Right cardiac atrium (tissue), 5 donors: ENCODE data around the gene CTXN2. TPM values are rescaled to one million over a fixed set of nuclear protein-coding genes. Genes with fewer than 3 reads are reported as not detected.

ENCODE experiments used
- ATAC-seq, 2 donors: fragments of 200-7000 bp; cut with Tn5 transposase; one replicate each; pipeline versions ENCODE4 v1.8.0 to v1.9.1; 2020; ENCODE audit warnings: moderate library complexity in 2 of 2, mild to moderate bottlenecking in 1 of 2
- DNase-seq, 3 donors: peaks; one replicate each; pipeline ENCODE4 v3.0.0-alpha.2; 2020
- H3K27ac ChIP-seq: one replicate; pipeline ENCODE4 v1.5.1; 2013; ENCODE audit warnings: mild to moderate bottlenecking, low read length, control low read depth, moderate library complexity
- H3K27me3 ChIP-seq: one replicate; pipeline ENCODE4 v1.6.1; 2013; ENCODE audit not compliant: control insufficient read depth, insufficient read depth
- H3K4me1 ChIP-seq: one replicate; pipeline ENCODE4 v1.6.1; 2013; ENCODE audit warnings: low read length; ENCODE audit not compliant: control insufficient read depth, insufficient read depth
- H3K4me3 ChIP-seq: one replicate; pipeline ENCODE4 v1.5.1; 2013; ENCODE audit warnings: low read length, control low read depth
- H3K9me3 ChIP-seq: one replicate; pipeline ENCODE4 v1.6.1; 2013; ENCODE audit warnings: low read length; ENCODE audit not compliant: control insufficient read depth
- WGBS: extraction: QIAGEN DNeasy Blood & Tissue Kit; methylation state at CpG from one replicate; pipeline ENCODE4 v1.1.7; 2013; 5-methylcytosine and 5-hydroxymethylcytosine counted together
- intact Hi-C, 4 donors: fragments of 100-400 bp; cut with DNase I; formaldehyde crosslinking; loops; one replicate each; pipeline versions ENCODE4 v1.11.0 to v1.14.0; 2022 to 2023
- long read RNA-seq, 4 donors: library from polyadenylated mRNA; unstranded; transcript quantifications; one replicate each; pipeline ENCODE4 v2.0.0, GENCODE V29; 2020 to 2021
- polyA plus RNA-seq: library from polyadenylated mRNA; stranded (reverse); fragments of 200-250 nt; gene quantifications from one replicate; pipeline ENCODE4 v1.2.3, GENCODE V29; 2013
- total RNA-seq, 4 donors: library from RNA; stranded (reverse); fragmentation: NEBNext Ultra II Directional; extraction: Animal tissue kit (Norgen Biotek cat#: 25700); gene quantifications; one replicate each; pipeline ENCODE4 v1.2.1, GENCODE V29; 2021
- donor health status: healthy with polysubstance abuse.
- donor health status: DM: no; HTN: yes; CAD: no.
- donor health status: DM: no; HTN: no; CAD: no.
- donor health status: DM: no; HTN: yes; CAD: no; lungs with severe emphysema.
- donor health status: DM: yes; HTN: yes; CAD: no.

CTXN2 gene
- total RNA-seq, result not detected
- polyA plus RNA-seq, result not detected
- long read RNA-seq, donor 1, partial matches to known transcripts, result 0 of 2 reads
- long read RNA-seq, donor 1, other reads (novel, unspliced or antisense), result 2 of 2 reads
- long read RNA-seq, donor 2, result 0 reads
- long read RNA-seq, donor 3, result 0 reads
- long read RNA-seq, donor 4, result 0 reads

DNA sequence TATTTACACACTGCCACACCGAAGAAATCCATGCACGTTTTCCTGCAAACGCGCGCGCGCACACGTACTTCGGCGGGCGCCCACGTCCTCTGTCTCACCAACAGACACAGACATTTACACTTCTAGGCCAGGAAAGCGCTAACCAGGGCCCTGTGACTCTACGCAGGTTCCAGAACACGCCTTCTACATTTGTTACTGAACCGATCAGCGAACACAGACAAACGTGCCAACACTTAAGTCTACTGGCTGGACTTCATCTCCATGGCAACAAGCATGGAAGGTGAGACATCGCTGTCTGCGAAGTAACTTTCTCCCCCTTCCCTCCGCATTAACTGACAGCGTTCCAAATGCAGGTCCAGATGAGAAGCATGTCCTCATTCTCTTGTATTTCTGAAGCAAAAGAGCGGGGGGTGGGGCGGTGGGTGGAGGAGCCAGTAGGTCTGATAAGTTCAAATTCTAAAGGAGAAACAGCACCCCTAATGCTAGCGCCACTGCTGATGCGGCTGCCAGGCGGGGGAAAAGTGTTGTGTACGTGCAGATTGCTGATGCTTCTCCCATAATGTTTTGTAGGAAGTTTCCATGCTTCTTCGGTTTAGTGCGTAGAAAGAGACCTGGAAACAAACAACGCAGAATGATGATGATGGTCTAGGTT, at the start of gene CTXN2:
Gene CTXN2 (plus strand): TSS at position 92 of the 652 bp plus-strand sequence. CDS start 9,636 bp downstream, outside the sequence.
- H3K27ac ChIP-seq, result no peak within 1 kb of the TSS
- no peak for ATAC-seq
- H3K9me3 ChIP-seq, result no peaks in the 10 kb centered on the region
- intact Hi-C loops, result no loop called here
- no peaks in the 10 kb centered on the region for H3K4me1 ChIP-seq
- DNase-seq, result no peak
- 8% methylated on average over 31 of the region's 31 CpGs for whole genome bisulfite sequencing
- H3K27me3 ChIP-seq, result no peaks in the 10 kb centered on the region
- H3K4me3 ChIP-seq, result no peak within 1 kb of the TSS

- no peaks in the 10 kb centered on the region for H3K4me1 ChIP-seq
- DNase-seq (no peak), ATAC-seq (no peak)
- no peak overlapping the region for H3K27ac ChIP-seq
- intact Hi-C loops, result no loop called here
- no peaks in the 10 kb centered on the region for H3K27me3 ChIP-seq
- H3K4me3 ChIP-seq, result no peak overlapping the region
- H3K9me3 ChIP-seq, result no peaks in the 10 kb centered on the region
- WGBS, result 67% methylated on average over 1 of the region's 1 CpG
These were observed 47.6 kb upstream of the CTXN2 start for GRCh38 chr15:48143856-48144255.

DNA sequence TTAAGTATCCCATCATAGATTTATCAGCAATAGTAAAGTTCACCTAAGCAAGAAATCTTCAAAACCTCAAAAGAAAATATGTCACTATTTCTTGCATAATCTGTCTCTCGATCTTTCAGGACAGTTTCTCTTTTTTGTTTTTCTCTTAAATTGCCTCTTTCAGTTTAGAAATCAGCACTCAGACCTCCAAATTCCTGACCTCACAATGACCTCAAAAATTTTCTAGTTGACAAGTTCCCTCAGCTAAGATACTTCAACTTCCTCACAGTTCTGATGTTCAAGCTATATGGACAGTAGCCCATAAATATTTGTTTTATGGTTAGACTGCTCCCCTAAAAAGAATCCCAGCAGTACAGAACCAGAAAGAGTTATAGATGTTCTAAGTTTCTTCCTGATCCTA, 46.6 kb upstream of the CTXN2 start:
- H3K4me3 ChIP-seq, result no peak overlapping the region
- ATAC-seq (no peak), DNase-seq (no peak)
- 58% methylated on average over 1 of the region's 1 CpG for WGBS
- H3K27ac ChIP-seq, result no peak overlapping the region
- H3K9me3 ChIP-seq, result no peaks in the 10 kb centered on the region
- intact Hi-C loops, result no loop called here
- H3K27me3 ChIP-seq, result no peaks in the 10 kb centered on the region
- no peaks in the 10 kb centered on the region for H3K4me1 ChIP-seq

- Histone ChIP-seq H3K27ac (no peak overlapping the region), H3K4me1 (no peaks in the 10 kb centered on the region), H3K9me3 (no peaks in the 10 kb centered on the region), H3K4me3 (no peak overlapping the region), H3K27me3 (no peaks in the 10 kb centered on the region)
- DNase-seq, result no peak
- intact Hi-C loops, result no loop called here
- no peak for ATAC-seq
These were observed 45.5 kb upstream of the CTXN2 start for GRCh38 chr15:48145923-48146322.

DNA sequence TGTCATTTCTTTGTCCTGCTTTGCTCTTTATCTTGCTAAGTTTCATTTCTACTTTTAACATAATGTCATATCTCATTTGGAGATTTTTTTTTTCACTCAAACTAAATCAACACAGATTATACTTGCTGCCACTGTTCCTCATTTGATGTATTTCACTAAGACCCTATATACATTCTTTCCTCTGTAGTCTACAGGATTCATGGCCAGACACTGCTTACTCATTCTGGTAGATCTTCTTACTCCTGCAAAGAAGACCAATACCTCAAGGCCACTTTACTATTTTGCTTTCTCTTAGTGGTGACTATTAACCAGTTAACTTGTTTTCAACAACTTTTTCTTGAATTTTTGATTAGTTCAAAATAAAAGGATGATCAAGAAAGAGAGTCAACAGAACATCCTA, 44.1 kb upstream of the CTXN2 start:
- DNase-seq (no peak), ATAC-seq (no peak)
- no peaks in the 10 kb centered on the region for H3K9me3 ChIP-seq
- H3K4me1 ChIP-seq, result no peaks in the 10 kb centered on the region
- H3K27ac ChIP-seq, result no peak overlapping the region
- no peaks in the 10 kb centered on the region for H3K27me3 ChIP-seq
- no peak overlapping the region for H3K4me3 ChIP-seq
- intact Hi-C loops, result no loop called here

DNA sequence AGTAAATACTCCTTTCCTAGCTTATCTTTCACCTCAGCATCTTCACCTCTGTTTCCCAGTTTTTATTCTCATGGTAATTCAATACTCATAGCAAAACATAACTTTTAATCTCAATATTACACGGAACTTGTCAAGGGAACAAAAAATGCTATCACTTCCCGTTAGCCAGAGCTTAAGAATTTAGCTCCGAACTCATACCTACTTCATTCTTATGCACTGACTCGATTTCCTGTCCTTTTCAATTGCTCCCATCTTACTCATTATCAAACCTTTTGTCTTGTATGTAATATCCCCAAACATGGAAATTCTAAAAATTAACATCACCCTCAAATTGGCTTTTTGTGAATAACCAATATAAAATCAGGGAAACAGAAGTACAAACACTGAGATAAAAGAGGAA, 41.6 kb upstream of the CTXN2 start:
- Histone ChIP-seq H3K27ac (no peak overlapping the region), H3K4me3 (no peak overlapping the region), H3K27me3 (no peaks in the 10 kb centered on the region), H3K9me3 (no peaks in the 10 kb centered on the region), H3K4me1 (no peaks in the 10 kb centered on the region)
- ATAC-seq, result no peak
- intact Hi-C loops, result no loop called here
- no peak for DNase-seq
- 57% methylated on average over 4 of the region's 4 CpGs for WGBS

- Histone ChIP-seq H3K27me3 (no peaks in the 10 kb centered on the region), H3K9me3 (no peaks in the 10 kb centered on the region), H3K27ac (no peak overlapping the region), H3K4me1 (no peaks in the 10 kb centered on the region), H3K4me3 (no peak overlapping the region)
- DNase-seq (no peak), ATAC-seq (no peak)
- 96% methylated on average over 2 of the region's 2 CpGs for WGBS
- intact Hi-C loops, result no loop called here
These were observed 37.9 kb upstream of the CTXN2 start for GRCh38 chr15:48153526-48153925.

- intact Hi-C loops, result no loop called here
- WGBS, result 60% methylated on average over 3 of the region's 3 CpGs
- DNase-seq, result no peak
- H3K27ac ChIP-seq, result no peak overlapping the region
- no peaks in the 10 kb centered on the region for H3K27me3 ChIP-seq
- no peaks in the 10 kb centered on the region for H3K4me1 ChIP-seq
- H3K9me3 ChIP-seq, result no peaks in the 10 kb centered on the region
- no peak for ATAC-seq
- no peak overlapping the region for H3K4me3 ChIP-seq
These were observed 22.8 kb upstream of the CTXN2 start for GRCh38 chr15:48168616-48169015.

DNA sequence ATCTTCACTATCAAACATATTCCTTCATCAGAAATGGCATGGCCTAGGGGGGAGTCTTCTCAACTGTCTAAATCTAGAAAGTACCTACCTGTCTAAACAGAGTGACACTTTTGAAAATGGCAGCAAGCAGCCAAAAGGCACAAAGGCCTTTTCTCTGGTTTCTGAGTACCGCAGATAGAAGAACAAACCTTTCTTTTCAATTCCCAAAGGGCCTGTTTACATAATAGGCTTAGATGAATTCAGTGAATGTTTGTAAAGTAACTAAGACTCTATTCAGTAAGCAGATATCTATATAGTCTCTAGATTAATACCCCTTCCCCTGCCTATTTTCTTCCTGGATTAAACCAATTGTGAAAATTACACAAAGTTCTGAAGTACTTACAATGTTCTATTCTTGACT, 20.5 kb upstream of the CTXN2 start:
- intact Hi-C loops, result no loop called here
- H3K27ac ChIP-seq, result no peak overlapping the region
- DNase-seq (no peak), ATAC-seq (no peak)
- no peaks in the 10 kb centered on the region for H3K27me3 ChIP-seq
- 86% methylated on average over 1 of the region's 1 CpG for WGBS
- H3K4me1 ChIP-seq, result no peaks in the 10 kb centered on the region
- H3K9me3 ChIP-seq, result no peaks in the 10 kb centered on the region
- no peak overlapping the region for H3K4me3 ChIP-seq

DNA sequence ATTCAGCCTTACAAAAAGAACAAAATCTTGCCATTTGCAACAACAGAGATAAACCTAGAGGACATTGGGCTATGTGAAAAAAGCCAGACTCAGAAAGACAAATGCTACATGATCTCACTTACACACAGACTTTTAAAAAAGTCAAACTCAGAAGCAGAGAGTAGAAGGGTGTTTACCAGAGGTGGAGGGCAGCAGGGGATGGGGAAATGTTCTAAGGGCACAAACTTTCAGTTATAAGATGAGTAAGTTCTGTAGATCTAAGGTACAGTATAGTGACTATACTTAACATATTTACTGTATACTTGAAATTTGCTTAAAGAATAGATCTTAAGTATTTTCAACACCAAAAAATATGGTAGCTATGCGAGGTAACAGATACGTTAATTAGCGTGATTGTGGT, 16.3 kb upstream of the CTXN2 start:
- H3K27ac ChIP-seq, result no peak overlapping the region
- H3K27me3 ChIP-seq, result no peaks in the 10 kb centered on the region
- intact Hi-C loops, result no loop called here
- ATAC-seq, result no peak
- H3K4me1 ChIP-seq, result no peaks in the 10 kb centered on the region
- H3K9me3 ChIP-seq, result no peaks in the 10 kb centered on the region
- 93% methylated on average over 3 of the region's 3 CpGs for WGBS
- no peak overlapping the region for H3K4me3 ChIP-seq
- DNase-seq, result no peak

- WGBS, result 81% methylated on average over 4 of the region's 4 CpGs
- Histone ChIP-seq H3K27ac (no peak overlapping the region), H3K4me3 (no peak overlapping the region)
These were observed 15.4 kb upstream of the CTXN2 start for GRCh38 chr15:48176112-48176511.

GRCh38 chr15:48176957-48177356, 14.5 kb upstream of the CTXN2 start:
- intact Hi-C loops, result no loop called here
- H3K9me3 ChIP-seq, result no peaks in the 10 kb centered on the region
- WGBS, result 72% methylated on average over 2 of the region's 2 CpGs
- H3K4me3 ChIP-seq, result peak overlapping the region; percentile 89
- no peak for ATAC-seq
- no peaks in the 10 kb centered on the region for H3K4me1 ChIP-seq
- no peaks in the 10 kb centered on the region for H3K27me3 ChIP-seq
- H3K27ac ChIP-seq, result no peak overlapping the region
- DNase-seq, result no peak

More at GRCh38 chr15:48176112-48176511, 15.4 kb upstream of the CTXN2 start:
- Histone ChIP-seq H3K27me3 (no peaks in the 10 kb centered on the region), H3K4me1 (no peaks in the 10 kb centered on the region), H3K9me3 (no peaks in the 10 kb centered on the region)
- DNase-seq (no peak), ATAC-seq (no peak)
- intact Hi-C loops, result no loop called here
